NK-92 (cell line): ENCODE data around the gene DNASE2B.

ENCODE experiments used
- DNase-seq: peaks from one replicate; lab custom pipeline; 2025; ENCODE audit not compliant: unreplicated experiment; lab: John Stamatoyannopoulos, UW

DNASE2B gene

DNA sequence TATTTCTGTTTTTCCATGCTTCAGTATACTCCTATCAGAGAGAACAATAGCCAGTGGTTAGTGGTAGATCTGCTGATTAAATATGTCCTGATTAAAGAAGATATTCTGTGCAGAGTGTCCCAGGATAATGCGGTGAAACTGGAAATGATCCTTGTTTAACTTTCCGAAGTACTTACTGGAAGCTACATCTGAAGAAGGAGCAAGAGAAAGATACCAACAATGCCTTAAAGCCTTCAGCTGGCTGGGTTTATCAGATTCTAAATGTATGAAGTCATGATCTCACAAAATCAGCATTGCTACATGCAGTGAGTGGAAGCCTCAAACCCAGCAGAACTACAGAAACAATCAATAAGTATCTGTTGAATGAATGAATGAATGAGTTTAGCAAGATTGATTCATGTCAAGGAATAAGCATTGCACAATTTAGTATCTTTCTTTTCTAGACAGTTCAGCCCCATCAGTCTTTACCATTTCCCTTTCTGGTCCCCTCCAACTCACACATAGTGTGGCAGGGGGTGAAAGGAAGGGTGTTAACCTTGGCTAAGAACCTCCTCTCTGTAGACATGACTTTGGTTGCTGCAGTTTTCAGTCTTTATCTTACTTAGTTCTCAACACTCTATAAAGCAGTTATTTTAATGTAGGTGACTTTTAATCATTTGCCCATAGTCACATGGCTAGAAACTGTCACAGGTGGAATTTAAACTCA lies 24.7 kb upstream of the DNASE2B start:
- no peak for DNase-seq

DNA sequence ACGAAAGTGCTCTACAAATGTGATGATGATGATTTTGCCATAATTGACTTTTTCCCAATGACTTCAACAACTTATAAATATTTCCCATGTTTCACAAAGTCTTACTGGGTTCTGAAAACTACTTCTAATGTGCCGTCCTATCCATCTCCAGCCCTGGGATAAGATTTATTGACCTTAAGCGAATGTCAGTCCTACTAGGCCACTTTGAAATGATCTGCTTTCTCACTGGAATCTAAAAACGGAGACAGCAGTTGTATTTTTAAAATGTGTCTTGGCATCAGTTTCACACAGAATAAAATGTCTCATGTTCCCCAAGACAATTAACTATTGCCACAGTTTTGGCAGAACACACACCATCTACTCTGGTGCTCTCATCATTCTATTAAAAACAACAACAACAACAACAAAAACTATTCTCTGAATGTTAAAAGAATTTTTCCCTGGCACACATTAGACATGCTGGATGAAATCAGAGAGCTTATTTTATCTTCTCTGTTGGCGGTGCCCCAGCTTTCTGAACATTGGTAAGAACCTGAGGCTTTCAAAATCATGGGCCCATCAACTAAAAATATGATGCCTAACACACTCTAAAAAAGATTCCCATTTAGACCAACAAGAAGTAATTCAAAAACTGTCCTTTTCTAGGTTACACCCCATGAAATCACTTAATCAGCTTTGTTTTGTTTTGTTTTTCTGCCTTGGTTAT lies 23.1 kb upstream of the DNASE2B start:
- no peak for DNase-seq

DNA sequence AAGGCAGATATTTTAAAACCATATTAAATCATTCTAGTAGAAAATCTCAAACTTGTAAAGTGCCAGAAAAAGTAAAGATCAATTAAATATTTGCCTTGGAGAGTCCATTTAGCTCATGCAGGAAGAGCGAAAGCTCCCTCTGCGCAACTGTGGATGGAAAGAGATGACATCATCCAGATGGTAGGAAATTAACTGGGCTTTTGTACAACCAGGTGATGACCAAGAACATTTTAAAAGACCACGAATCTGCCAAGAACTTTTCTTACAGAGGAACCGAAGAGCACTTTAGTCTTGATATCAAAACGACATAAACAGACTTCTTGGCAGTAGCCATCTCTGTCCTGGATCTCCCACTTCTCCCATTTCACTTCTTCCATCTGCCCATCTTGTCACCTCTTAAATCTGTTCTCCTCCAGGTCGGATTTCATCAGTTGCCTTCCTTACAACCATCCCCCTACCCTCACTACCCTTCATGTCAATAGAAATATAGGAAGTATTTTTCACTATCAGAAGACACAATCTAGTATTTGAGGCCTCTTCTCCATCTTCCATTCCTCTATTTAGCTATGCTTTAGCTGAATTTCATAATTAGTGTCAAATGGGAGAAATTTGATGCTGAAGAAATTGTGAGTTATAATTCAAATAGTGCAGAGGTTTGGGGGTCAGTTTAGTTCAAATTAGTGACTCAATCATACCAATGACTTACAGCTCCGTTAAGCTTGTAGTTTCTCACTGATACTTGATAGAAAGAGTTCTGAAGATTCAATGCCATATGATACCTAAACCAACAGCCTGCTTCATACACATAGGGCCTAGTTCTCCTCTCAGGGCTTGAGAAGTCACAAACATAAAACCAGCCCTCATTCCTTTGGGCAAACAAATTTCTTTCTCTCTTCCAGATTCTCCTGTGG lies 22.0 kb upstream of the DNASE2B start:
- no peak for DNase-seq

DNA sequence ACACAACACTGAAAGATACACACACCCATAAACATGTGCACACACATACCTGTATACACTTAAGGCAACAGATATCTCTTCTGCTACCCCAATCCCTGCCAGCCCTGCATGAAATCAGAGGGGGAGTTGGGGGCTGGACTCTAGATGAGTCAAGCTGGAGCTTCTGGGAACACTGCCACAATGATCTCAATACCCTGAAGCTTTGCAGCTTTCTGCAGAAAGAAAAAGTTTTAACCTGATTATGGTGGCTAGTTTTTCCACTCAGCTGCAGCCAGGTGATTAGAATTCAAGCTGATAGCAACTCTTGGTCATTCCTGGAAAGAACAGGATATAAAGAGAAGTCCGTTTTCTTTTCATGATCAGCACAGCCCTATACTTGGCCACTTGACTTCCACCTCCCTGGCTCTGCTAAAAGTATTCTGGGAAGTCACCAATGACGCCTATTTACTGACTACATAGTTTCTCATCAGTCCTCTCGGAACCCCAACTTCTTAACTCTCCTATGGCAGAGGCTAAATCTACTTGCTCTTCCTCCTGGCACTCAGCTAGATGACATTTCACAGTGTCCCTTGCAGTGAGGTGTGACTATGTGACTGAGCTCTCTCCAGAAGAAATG lies 20.7 kb upstream of the DNASE2B start:
- DNase-seq: no peak

DNA sequence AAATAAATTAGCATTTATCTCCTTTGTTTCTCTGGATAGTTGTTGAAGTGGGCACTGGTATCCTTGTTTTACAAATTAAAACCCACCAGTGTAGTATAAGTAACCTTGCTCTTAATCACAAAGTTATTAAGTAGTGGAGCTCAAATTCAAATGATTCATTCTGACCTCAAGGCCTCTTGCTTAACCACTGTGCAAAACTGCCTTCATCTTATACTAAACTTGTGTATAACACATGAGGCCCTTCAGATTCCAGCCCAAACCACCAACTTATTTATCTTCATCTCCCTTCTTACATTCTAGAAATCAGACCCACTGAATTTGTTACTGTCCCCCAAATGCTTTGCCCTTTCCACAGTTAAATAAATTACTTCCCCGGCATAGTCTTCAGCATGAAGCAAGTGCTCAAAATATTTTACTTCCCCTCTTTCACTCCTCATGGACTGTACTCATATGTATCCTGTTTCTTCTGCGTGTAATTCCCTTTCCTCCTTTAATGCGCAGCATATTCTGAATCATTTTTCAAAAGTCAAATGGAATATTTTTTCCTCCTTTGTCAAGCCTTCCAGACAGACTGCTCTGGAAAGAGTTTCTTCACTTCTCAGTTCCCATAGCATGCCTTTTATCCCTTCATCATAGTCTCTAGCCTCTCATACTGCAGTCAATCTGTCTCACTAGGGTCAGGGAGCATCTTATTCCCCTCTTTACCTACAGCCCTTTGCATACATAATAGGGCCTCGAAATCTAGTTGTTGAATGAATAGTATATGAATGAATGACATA lies 19.0 kb upstream of the DNASE2B start:
- DNase-seq: no peak

DNA sequence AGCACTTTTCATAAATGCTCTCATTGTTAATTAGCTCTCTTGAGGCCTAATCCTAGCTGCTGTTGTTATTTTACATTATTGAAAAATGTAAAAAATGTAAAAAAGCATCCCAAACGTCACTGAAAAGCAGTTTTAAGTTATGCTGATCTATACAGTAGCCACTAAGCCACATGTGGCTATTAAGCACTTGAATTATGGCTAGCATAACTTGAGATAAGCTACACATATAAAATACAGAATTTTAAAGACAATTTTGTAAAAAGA lies 18.4 kb upstream of the DNASE2B start:
- DNase-seq: no peak

DNA sequence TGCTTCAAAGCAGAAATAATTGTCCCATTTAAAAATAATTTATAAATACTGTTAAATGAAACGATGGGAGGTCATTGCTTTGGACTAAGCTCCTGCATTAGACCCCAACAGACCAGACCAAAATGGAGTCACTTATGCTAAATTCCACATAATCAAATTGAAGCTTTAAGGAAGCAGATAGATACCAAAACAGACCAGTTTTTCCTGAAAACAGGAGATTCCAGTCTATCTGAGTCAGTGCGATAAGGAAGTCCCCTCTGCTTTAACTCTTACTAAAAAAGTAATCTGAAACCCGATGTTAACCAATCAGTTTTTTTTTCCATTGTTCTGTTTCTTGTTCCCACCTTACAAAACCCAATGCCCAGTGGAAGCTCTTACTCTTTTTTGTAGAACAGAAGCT lies 16.2 kb upstream of the DNASE2B start:
- DNase-seq: no peak

DNA sequence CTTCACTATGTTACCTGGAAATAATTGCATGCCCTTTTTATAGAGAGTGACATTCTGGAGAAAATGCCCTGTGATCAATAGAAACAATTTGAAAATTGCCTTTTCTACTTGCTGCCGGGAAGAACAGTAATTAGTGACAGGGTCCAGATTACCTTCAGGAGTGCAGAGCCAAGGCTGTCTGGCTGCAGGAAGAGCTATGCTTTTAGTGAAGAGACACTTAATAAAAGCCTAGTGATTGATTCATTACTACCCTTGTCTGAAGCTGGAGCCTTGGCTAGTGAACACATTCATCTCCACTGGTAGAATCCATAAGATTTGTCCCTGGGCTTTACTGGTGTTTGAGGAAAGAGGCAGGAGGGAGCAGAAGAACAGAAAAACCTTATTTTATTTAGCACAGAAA lies 12.9 kb upstream of the DNASE2B start:
- DNase-seq: no peak

DNA sequence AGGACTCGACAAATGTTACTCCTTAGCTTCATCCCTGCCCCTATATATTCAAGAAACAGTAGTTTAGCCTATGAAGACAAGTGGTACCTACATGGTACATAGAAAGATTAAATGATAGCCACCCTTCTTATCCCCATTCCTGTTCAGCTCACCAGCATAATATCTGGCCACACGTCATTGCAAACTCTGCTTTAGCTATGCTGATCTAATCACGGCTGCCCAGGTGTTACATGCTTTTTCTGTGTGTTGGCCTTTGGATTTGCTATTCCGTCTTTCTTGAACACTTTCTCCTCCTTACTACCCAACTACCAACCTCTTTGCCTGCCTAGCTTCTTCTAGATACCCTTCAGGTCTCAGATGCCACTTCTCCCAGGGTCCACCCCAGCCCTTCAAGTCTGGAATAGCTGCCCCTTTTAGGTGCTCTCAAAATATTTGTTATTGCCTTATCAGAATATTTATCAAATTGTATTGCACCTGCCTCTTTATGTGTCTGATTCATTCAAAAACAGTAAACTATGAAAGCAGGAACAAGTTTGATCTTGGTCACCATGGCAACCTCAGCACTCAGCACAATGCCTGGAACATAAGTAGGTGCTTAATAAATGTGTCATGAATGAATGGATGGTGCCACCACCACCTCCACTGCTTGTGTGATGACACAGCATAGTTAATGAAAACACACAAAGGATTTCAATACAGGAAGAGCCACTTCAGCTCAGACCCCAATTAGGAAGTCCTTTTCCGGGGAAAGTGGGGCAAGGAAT lies 11.4 kb upstream of the DNASE2B start:
- no peak for DNase-seq

DNA sequence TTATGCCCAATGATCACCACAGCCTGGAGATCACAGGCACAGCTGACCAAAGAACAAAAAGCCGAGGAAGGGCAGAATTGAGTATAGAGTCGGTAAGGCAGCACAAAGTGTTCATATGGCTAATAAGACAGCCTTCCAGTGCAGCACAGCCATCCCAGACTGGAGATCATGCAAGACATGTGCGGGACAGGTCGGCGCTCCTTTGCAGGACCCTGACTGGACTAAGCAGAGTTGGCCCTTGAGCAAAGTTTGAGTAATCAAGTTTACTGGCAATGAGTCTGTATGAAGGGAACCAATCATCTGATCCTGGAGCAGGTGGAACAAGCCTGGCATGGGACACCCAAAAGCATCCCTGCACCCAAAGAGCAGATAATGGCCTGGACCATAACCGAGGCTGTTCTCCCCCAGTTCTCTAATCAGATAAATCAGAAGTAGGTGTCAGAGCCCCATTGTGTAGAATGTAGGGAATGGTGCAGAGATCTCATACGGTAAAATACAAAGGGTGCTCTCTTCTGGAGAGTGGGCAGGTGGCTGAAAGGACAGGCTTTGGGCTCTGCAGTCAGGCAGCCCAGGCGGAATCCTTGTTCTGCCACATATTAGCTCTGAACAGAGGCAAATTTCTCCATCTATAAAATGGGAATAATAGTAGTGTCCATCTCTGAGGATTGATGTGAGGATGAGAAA lies 10.7 kb upstream of the DNASE2B start:
- no peak for DNase-seq

DNA sequence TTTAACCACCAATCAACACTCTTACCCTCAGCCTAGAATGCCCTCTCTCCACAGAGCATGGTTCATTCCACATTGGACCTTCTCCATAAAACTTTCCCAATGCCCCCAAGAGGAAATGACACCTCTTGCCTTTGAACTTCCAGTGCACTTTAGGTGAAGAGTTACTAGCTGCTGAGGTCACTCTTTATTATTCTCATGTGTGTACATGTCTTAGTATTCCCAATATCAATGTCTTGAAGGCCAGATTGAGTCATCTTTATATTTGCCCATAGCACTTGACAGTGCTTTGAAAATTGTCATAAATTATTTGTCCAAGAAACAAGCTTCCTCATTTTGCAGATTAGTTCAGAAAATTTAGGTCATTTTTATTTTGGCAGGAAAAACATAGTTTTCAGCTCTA lies 8.1 kb upstream of the DNASE2B start:
- no peak for DNase-seq

DNA sequence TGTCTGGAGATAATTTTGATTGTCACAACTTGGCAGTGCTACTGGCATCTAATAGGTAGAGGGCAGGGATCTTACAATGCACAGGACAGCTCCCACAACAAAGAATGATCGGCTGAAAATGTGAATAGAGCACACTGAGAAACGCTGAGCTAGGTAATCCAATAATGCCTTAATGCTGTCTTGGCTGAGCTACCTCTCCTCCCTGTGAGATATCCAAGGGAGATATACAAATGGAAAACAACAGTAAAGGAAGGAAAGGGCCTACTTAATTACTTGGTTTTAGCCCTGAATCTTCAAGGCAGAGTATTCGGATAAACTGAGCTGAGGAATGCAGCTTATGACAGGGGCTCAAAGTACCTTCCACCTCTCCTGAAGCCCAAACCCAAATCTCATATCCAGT lies 2.9 kb downstream of the DNASE2B start:
- no peak for DNase-seq

DNA sequence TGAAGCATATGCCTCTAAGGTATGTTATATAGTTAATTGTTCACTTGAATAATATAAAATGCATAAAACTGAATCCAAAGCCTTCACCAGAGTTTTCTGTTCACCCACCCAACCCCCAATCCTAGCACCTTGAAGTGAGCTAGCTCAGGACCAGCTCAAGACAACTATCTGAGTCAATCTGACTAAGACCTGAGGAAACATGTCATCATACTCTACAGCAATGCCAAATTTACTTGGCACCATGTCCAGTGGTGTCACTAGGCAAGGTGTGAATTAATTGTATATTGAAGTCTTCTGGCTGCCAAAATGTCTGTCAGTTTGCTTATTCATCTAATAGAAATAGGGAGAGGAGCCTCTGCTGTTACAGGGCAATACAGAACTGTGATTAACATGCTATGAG lies 3.8 kb downstream of the DNASE2B start:
- no peak for DNase-seq

DNA sequence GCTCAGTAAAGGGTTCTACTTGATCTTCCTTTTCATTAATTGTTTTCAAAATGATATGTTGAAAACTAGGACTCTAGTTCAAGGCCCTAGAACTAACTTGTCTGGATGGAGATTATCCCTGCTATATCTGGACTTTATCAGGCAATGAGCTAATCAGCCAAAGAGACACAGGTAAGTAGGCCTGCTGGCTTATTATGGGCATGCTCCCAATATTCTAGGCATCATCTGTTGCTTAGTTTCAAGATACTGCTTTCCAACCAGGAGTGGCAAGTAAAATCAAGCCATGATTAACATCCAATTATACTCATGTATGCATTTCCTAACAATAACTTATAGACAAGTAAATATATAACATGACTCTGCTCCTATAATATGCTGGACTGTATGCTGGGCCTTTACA lies 4.2 kb downstream of the DNASE2B start:
- no peak for DNase-seq

DNA sequence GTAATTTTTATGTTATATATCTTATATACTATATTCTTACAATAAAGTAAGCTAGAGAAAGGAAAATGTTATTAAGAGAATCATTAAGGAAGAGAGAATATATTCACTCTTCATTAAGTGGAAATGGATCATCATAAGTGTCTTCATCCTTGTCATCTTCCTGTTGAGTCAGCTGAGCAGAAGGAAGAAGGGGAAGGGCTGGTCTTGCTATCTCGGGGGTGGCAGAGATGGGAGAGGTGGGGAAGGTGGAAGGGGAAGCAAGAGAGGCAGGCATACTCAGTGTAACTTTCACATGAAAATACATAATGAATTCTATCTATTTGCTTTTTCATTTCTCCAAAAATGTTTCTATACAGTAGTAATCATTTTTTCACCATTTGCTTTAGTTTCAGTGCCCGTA lies 5.1 kb downstream of the DNASE2B start:
- no peak for DNase-seq

DNA sequence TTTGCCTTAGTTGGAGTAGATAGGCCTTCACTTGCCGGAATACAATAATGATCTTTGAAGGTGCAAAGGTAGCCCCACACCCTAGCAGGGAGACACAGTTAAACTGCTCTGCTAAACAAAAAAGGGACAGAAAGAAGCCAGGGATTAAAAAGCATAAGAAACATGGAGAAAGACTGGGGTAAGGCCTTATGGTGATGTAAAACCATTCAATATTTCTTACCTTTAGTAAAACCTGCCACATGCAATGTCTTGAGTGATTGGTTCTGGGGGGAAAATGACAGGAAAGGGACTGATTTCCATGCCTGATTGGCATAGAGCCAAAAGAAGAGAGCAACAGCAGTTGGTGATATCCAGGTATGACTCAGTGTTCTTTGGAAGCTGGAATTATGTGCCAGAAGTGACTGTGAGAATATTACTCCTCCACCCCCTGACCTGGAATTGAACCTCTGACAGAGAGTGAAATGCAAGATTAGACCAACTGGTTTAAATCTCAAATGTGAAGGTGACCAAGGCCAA lies 8.1 kb downstream of the DNASE2B start:
- no peak for DNase-seq

DNA sequence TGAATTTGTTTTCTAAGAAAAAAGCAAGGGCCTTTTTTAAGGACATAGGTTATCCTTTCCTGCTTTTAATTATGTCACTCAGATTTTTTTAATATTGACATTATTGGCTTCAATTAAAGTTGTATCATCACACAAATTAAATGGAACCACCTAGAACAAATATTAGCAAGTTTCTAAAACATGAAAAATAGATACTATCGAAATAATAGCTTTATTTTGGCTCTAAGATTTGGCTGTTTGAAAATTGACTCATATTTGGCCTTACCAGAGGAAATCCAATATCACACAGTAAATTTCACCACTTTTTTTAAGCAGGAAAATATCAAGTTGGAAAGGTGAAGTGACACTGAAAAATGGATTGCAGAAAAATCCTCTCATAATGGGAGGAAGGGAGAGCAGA lies 9.2 kb downstream of the DNASE2B start:
- DNase-seq: no peak

DNA sequence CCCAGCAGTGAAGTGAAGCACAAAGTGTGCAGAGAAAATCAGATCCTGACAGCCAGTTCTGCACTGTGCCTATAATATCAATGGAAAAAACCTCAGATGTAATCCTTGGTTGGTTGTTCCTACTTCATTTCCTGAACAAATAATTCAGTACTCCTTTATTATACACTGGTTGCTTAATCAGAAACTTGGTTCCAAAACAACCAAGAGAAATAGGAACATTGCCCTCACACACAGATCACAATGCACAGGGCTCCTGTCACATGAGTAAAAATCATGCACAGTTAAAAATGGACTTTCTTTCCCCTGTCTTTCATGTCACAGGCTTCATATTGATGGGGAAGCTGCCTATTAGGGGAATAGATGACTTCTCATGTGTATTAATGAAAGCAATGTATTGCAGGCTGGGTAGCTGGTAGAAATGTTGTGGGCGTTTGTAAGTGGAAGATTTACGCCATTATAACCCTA lies 9.7 kb downstream of the DNASE2B start:
- DNase-seq: no peak

DNA sequence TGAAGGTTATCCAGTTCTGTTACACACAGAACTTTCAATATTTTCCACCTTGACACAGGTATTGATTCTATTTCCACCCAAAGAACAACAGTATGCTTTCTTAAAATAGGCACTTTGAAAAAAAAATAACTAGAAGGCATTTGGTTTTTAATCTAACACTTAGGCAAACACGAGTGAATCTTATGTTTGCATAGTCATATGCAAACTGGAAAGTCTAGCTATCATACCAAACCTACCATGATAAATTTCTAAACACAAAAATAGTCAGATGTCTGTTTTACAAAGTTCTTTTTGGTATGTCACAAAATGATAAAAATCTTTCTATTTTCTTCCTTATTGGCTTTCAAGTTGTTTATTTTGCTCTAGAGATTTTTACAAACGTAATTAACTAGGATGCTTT lies 11.6 kb downstream of the DNASE2B start:
- DNase-seq: no peak
